Spleen (tissue), 11 donors: ENCODE data around the gene MSI2. TPM values are rescaled to one million over a fixed set of nuclear protein-coding genes. Genes with fewer than 3 reads are reported as not detected.

Experiments used
- DNase-seq: peaks from one replicate; pipeline ENCODE4 v3.0.0-alpha.2; 2020
- H3K27ac ChIP-seq, 8 donors: fragments of 200-600 bp; sonication (generic) in 7 of 8; 1 replicate in 4 of 8; 2 replicates in 4 of 8; pipeline versions ENCODE4 v1.5.0 to v1.8.0; 2016 to 2021; ENCODE audit warnings: inconsistent platforms in 4 of 8, mild to moderate bottlenecking in 4 of 8, moderate library complexity in 1 of 8
- H3K27me3 ChIP-seq, 7 donors: fragments of 200-600 bp; sonication (generic) in 6 of 7; replicated peaks in 1 of 7; 1 replicate in 4 of 7; 2 replicates in 3 of 7; pipeline versions ENCODE4 v1.5.0 to v1.8.0; 2016 to 2021; ENCODE audit warnings: inconsistent platforms in 3 of 7, mild to moderate bottlenecking in 1 of 7
- H3K36me3 ChIP-seq, 6 donors: fragments of 200-600 bp; sonication (generic) in 5 of 6; 1 replicate in 4 of 6; 2 replicates in 2 of 6; pipeline versions ENCODE4 v1.5.0 to v1.8.0; 2016 to 2021; ENCODE audit warnings: inconsistent platforms in 2 of 6
- H3K4me1 ChIP-seq, 6 donors: fragments of 200-600 bp; sonication (generic) in 5 of 6; 1 replicate in 3 of 6; 2 replicates in 3 of 6; pipeline versions ENCODE4 v1.5.0 to v1.8.0; 2016 to 2021; ENCODE audit warnings: inconsistent platforms in 3 of 6
- H3K4me3 ChIP-seq, 8 donors: fragments of 200-600 bp; sonication (generic) in 7 of 8; 1 replicate in 4 of 8; 2 replicates in 4 of 8; pipeline versions ENCODE4 v1.5.0 to v1.8.0; 2016 to 2021; ENCODE audit warnings: inconsistent platforms in 4 of 8, mild to moderate bottlenecking in 4 of 8, moderate library complexity in 2 of 8
- H3K9me3 ChIP-seq, 8 donors: fragments of 200-600 bp; sonication (generic) in 7 of 8; 1 replicate in 4 of 8; 2 replicates in 4 of 8; pipeline versions ENCODE4 v1.5.0 to v1.8.0; 2016 to 2021; ENCODE audit warnings: inconsistent platforms in 4 of 8
- POLR2A ChIP-seq, 3 donors: fragments of 450-650 bp; IDR thresholded peaks; one replicate each; pipeline ENCODE4 v1.5.1; 2017; ENCODE audit warnings: antibody characterized with exemption in 3 of 3, mild to moderate bottlenecking in 1 of 3
- POLR2AphosphoS5 ChIP-seq, 3 donors: sonication (generic); formaldehyde crosslinking; IDR thresholded peaks; one replicate each; pipeline ENCODE4 v1.5.1; 2017; ENCODE audit warnings: antibody characterized with exemption in 3 of 3
- WGBS, 5 donors: extraction: QIAGEN DNeasy Blood & Tissue Kit in 3 of 5; methylation state at CpG; one replicate each; pipeline versions ENCODE4 v1.1.5 to v1.1.7; 2013 to 2018; 5-methylcytosine and 5-hydroxymethylcytosine counted together
- intact Hi-C: fragments of 100-400 bp; cut with DNase I; formaldehyde crosslinking; loops from one replicate; pipeline ENCODE4 v1.15.0; 2023; ENCODE audit warnings: low total_unique reads
- polyA plus RNA-seq, 3 donors: library from polyadenylated mRNA; stranded (reverse); fragments of 200-250 nt; gene quantifications; one replicate each; pipeline ENCODE4 v1.2.1, GENCODE V29; 2013
- total RNA-seq, 7 donors: library from RNA; depleted of rRNA in 3 of 7; stranded (reverse); fragments of >200 nt in 3 of 7; fragmentation: NEBNext Ultra II Directional in 4 of 7; extraction: Animal tissue kit (Norgen Biotek cat#: 25700) in 4 of 7; gene quantifications; one replicate each; pipeline versions ENCODE4 v1.1.0 to v1.2.1, GENCODE V29; 2016 to 2021
- TF ChIP-seq, protein P1 (sequence below), 11 experiments: fragments of 200-600 bp in 7 of 11; fragments of 450-650 bp in 4 of 11; sonication (generic) in 4 of 11; IDR thresholded peaks in 8 of 11; conservative IDR thresholded peaks in 3 of 11; 1 replicate in 7 of 11; 2 replicates in 4 of 11; pipeline versions ENCODE4 v1.4.0 to v1.8.0; 2016 to 2021; ENCODE audit warnings: antibody characterized with exemption in 11 of 11, inconsistent platforms in 4 of 11, mild to moderate bottlenecking in 1 of 11
- donor health status: healthy with polysubstance abuse.
- donor health status: DM: no; HTN: no; CAD: no; lungs with moderate emphysema.
- donor health status: DM: no; HTN: no; CAD: no.
- donor health status: Bipolar disorder and iron deficiency.
- donor health status: healthy.
- donor health status: DM: no; HTN: no; CAD: no.
- donor health status: DM: yes; HTN: yes; CAD: no.

MSI2 gene
- total and polyA plus RNA-seq, 10 donors, result 9.8 to 131 (median 64.7) TPM

DNA sequence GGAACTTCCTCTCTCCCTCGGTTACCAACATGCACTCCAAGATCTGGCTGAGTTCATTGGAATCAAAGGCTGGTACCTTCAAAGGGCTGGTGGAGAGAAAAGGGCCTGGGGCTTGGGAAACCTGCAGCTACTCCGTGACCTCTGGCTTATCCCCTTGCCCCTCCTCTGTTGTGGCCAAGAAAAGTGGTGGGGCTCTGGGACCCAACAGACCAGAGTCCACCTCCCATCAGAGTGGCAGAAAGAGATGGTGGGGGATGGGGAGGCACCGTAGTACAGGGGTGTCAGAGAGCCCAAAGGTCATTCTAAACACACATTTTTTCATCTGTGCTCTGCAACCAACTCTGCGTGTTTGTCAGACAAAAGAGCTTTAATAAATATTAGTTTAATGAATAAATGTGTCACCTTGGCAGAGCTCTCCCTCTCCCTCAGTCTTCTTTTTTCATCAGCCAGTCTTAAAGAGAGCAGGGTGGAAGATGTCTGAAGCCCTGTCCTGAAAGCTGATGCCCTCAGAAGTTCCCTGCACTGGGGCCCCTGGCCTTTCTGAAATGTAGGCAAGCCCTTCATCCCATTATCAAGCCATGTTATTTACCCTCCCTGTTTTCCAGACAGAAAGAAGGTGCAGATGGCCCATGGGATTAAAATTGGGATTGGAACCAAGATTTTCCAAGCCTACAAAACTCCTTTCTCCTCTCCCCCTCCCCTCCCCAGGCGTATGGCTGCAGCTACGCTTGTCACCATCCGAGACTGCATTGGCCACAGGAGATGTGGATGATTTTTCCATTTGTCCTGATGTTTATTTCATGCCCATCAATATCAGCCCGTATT, 261.5 kb downstream of the MSI2 start:
- TF ChIP-seq POLR2AphosphoS5 (IDR thresholded peaks at IDR 0.05), result no peak
- TF ChIP-seq, protein P1, sequence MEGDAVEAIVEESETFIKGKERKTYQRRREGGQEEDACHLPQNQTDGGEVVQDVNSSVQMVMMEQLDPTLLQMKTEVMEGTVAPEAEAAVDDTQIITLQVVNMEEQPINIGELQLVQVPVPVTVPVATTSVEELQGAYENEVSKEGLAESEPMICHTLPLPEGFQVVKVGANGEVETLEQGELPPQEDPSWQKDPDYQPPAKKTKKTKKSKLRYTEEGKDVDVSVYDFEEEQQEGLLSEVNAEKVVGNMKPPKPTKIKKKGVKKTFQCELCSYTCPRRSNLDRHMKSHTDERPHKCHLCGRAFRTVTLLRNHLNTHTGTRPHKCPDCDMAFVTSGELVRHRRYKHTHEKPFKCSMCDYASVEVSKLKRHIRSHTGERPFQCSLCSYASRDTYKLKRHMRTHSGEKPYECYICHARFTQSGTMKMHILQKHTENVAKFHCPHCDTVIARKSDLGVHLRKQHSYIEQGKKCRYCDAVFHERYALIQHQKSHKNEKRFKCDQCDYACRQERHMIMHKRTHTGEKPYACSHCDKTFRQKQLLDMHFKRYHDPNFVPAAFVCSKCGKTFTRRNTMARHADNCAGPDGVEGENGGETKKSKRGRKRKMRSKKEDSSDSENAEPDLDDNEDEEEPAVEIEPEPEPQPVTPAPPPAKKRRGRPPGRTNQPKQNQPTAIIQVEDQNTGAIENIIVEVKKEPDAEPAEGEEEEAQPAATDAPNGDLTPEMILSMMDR (IDR thresholded peaks at IDR 0.05 in 8 of 11, conservative IDR thresholded peaks at IDR 0.05 in 3 of 11), result no peak
- TF ChIP-seq POLR2A (IDR thresholded peaks at IDR 0.05), result no peak
- Histone ChIP-seq H3K9me3 (no peaks in the 10 kb centered on the region), H3K36me3 (no peaks in the 10 kb centered on the region), H3K4me3 (no peak overlapping the region), H3K27me3 (no peaks in the 10 kb centered on the region), H3K27ac (peak overlapping the region in 1 of 8 donors; percentile 40), H3K4me1 (peaks cover 4 to 52% (median 21%) of the 10 kb centered on the region in 6 donors)
- intact Hi-C loops, result no loop called here
- 86 to 91% (median 87%) methylated on average over 8 of the region's 8 CpGs for WGBS, 5 donors
- no peak for DNase-seq

DNA sequence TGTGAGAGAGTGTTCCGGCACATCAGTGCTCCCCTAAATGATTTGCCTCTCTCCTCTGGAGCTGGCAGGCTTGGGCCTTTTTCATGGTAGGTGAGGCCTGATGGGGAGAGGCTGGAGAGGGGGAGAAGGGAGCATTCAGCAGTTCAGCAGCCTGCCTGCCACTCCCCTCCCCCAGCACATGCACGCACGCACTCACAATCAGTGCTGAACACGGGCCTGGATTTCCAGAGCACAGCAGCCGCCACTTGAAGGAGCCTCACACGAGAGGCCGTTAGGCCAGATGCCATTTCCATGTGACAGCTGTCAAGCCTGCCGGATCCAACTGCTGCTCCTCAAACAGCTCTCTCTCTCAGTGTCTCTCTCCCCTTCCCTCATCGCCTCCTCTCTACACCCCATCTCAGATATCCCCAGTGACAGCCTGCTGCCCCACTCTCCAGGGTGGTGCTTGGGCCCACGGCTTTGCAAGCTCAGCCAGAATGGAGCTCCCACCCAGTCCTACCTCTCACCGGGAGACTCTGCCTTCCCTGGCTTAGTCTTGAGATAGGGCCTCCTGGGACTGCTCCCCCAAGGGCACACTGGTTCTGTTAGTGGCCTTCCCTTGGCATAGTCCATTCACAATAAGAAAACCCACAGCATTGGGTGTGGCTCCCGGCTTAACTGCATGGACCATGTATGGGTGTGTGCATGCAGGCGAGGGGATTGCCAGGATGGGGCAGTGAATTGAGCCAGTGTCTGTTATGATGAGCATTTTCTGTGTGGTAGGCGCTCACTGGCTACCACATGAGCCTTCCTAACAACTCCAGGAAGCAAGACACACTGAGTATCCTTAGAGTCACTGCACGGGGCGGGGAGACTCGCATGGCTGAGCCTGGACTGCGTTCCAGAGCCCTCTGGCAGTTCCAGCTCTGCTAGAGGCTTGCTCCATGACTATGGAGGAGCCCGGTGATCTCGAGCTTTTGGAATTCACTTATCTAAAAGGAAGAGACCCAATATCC, 262.6 kb downstream of the MSI2 start:
- Histone ChIP-seq H3K27me3 (no peaks in the 10 kb centered on the region), H3K4me1 (peaks cover 9 to 52% (median 22%) of the 10 kb centered on the region in 6 donors), H3K4me3 (no peak overlapping the region), H3K9me3 (no peaks in the 10 kb centered on the region), H3K27ac (peak overlapping the region in 2 of 8 donors; percentile 1 to 40), H3K36me3 (no peaks in the 10 kb centered on the region)
- TF ChIP-seq POLR2AphosphoS5 (IDR thresholded peaks at IDR 0.05), result peak in 1 of 3 donors; percentile 31
- no peak for TF ChIP-seq POLR2A (IDR thresholded peaks at IDR 0.05)
- 82 to 89% (median 87%) methylated on average over 19 to 20 of the region's 20 CpGs for WGBS, 5 donors
- DNase-seq, result no peak
- intact Hi-C loops, result no loop called here

DNA sequence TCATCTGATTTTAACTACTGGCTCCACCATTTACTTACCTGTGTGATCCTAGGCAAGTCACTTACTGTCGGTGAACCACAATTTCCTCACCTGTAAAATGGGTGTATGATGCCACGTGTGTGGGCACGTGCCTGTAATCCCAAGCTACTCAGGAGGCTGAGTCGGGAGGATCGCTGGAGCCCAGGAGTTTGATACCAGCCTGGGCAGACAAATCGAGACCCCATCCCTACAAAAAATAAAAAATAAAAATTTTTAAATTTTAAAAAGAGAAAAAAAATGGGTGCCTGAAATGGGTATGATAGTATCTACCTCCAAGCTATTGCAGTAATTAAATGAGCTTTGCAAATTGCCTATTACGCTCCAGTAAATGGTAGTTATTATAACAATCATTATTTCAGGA, 263.5 kb downstream of the MSI2 start:
- Histone ChIP-seq H3K9me3 (no peaks in the 10 kb centered on the region), H3K4me3 (no peak overlapping the region), H3K4me1 (peaks cover 18 to 56% (median 28%) of the 10 kb centered on the region in 6 donors), H3K27ac (no peak overlapping the region), H3K27me3 (no peaks in the 10 kb centered on the region), H3K36me3 (no peaks in the 10 kb centered on the region)
- DNase-seq, result no peak
- intact Hi-C loops, result no loop called here
- TF ChIP-seq POLR2A (IDR thresholded peaks at IDR 0.05), result no peak
- TF ChIP-seq, protein P1 (IDR thresholded peaks at IDR 0.05 in 8 of 11, conservative IDR thresholded peaks at IDR 0.05 in 3 of 11), result no peak
- TF ChIP-seq POLR2AphosphoS5 (IDR thresholded peaks at IDR 0.05), result no peak
- 95 to 98% (median 96%) methylated on average over 7 of the region's 7 CpGs for WGBS, 5 donors

DNA sequence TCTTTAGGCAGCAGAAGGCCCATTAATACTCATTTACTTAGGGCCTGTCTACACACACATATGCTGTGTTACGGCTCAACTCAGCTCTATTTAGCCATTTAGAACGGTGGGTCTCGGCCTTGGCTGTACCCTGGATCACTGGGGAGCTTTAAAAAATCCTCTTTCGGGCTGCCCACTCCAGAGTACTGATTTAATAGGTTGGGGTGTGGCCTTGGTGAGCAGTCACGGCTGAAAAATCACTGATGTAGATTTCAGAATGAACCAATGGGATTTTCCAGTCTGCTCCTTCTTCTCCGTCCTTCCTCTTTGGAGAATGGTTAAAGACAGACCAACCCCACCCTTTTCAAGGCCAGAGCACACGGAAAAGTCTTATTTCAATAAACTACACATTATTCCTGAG, 265.3 kb downstream of the MSI2 start:
- no peaks in the 10 kb centered on the region for H3K36me3 ChIP-seq
- intact Hi-C loops, result no loop called here
- 72 to 82% (median 78%) methylated on average over 7 of the region's 7 CpGs for WGBS, 5 donors
- H3K4me3 ChIP-seq, result no peak overlapping the region
- no peaks in the 10 kb centered on the region for H3K9me3 ChIP-seq
- TF ChIP-seq POLR2A (IDR thresholded peaks at IDR 0.05) (no peak), POLR2AphosphoS5 (IDR thresholded peaks at IDR 0.05) (no peak)
- TF ChIP-seq, protein P1 (IDR thresholded peaks at IDR 0.05 in 8 of 11, conservative IDR thresholded peaks at IDR 0.05 in 3 of 11), result no peak
- no peaks in the 10 kb centered on the region for H3K27me3 ChIP-seq
- H3K4me1 ChIP-seq, result peaks cover 18 to 65% (median 29%) of the 10 kb centered on the region in 6 donors
- no peak for DNase-seq
- peak overlapping the region in 7 of 8 donors; percentile 40 to 64 (median 56) for H3K27ac ChIP-seq
